ENCODE results near the gene ZNF646. TPM values are rescaled to one million over a fixed set of nuclear protein-coding genes. Genes with fewer than 3 reads are reported as not detected.
A peak's percentile ranks its signal among the peaks of the same experiment; 100 is the strongest.

The ZNF646 gene
- polyA plus RNA-seq, 1 donor, result 12.4 TPM

DNA sequence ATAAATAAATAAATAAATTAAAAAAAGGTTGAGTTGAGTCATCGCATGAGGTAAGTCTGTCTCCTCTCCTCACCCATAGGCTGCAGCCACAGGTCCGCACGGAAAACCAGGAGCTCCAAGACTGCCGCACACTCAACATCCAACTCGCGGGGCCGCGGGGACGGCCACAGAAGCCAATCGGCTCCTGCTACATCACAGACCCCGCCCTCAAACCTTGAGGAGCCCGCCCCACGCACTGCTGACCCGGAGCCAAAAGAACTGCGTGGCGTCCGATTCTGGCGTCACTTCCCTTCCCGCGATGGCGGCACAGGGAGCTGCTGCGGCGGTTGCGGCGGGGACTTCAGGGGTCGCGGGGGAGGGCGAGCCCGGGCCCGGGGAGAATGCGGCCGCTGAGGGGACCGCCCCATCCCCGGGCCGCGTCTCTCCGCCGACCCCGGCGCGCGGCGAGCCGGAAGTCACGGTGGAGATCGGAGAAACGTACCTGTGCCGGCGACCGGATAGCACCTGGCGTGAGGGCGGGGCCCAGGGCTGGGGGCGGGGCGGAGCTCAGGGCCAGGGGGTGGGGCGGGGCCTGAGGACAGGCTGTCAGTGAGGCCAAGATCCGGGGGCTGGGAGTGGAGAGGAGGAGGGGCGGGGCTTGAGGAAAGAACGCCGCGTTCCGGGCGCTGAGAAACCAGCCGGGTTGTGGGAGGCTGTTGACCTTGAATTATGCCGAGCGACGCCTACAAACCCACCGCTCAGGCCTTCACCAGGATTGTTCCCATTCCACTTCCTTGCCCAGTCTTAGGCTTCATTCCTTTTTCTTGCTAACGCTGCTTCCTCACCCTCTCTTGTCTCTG, 43.4 kb downstream of the ZNF646 start, which contains the start of gene KAT8:
TSS of gene KAT8 (plus strand) at position 281 of the 839 bp plus-strand sequence. CDS start at position 299, 18 bp downstream.
- WGBS (ENCODE audit: insufficient coverage, low lambda C conversion rate), result 0% methylated on average over 1 of the region's 68 CpGs
- Histone ChIP-seq H3K4me3 (ENCODE audit: low read length) (peak within 1 kb of the TSS; percentile 63), H3K9me3 (ENCODE audit: control insufficient read depth, low read depth, low read length) (no peaks in the 10 kb centered on the region), H3K27ac (ENCODE audit: low read length) (peak within 1 kb of the TSS; percentile 95), H3K4me1 (ENCODE audit: control insufficient read depth, insufficient read depth, low read length) (peaks cover 11% of the 10 kb centered on the region), H3K27me3 (ENCODE audit: control insufficient read depth, insufficient read depth, low read length) (no peaks in the 10 kb centered on the region), H3K36me3 (ENCODE audit: control insufficient read depth, insufficient read depth, low read length) (peaks cover 33% of the 10 kb centered on the region)
- DNase-seq, result peak; percentile 97 to 98

GRCh38 chr16:31118223-31119155, 44.3 kb downstream of the ZNF646 start:
- peaks cover 11% of the 10 kb centered on the region for H3K4me1 ChIP-seq (ENCODE audit: control insufficient read depth, insufficient read depth, low read length)
- H3K9me3 ChIP-seq (ENCODE audit: control insufficient read depth, low read depth, low read length), result no peaks in the 10 kb centered on the region
- peak overlapping the region; percentile 95 for H3K27ac ChIP-seq (ENCODE audit: low read length)
- H3K4me3 ChIP-seq (ENCODE audit: low read length), result peak overlapping the region; percentile 63
- H3K27me3 ChIP-seq (ENCODE audit: control insufficient read depth, insufficient read depth, low read length), result no peaks in the 10 kb centered on the region
- WGBS (ENCODE audit: insufficient coverage, low lambda C conversion rate), result 0% methylated on average over 2 of the region's 9 CpGs
- peak in 1 of 2 donors; percentile 38 for DNase-seq
- peaks cover 30% of the 10 kb centered on the region for H3K36me3 ChIP-seq (ENCODE audit: control insufficient read depth, insufficient read depth, low read length)

DNA sequence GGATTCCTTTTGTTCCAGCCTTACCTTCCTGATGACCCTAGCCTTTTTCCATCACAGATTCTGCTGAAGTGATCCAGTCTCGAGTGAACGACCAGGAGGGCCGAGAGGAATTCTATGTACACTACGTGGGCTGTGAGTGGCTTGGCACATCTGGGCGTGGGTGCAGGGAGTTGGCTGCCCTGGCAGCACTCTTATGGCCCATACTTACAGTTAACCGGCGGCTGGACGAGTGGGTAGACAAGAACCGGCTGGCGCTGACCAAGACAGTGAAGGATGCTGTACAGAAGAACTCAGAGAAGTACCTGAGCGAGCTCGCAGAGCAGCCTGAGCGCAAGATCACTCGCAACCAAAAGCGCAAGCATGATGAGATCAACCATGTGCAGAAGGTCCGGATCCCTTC, 45.9 kb downstream of the ZNF646 start:
- DNase-seq, result no peak
- Histone ChIP-seq H3K9me3 (ENCODE audit: control insufficient read depth, low read depth, low read length) (no peaks in the 10 kb centered on the region), H3K4me1 (ENCODE audit: control insufficient read depth, insufficient read depth, low read length) (peaks cover 7% of the 10 kb centered on the region), H3K36me3 (ENCODE audit: control insufficient read depth, insufficient read depth, low read length) (peaks cover 40% of the 10 kb centered on the region), H3K27ac (ENCODE audit: low read length) (no peak overlapping the region), H3K4me3 (ENCODE audit: low read length) (no peak overlapping the region), H3K27me3 (ENCODE audit: control insufficient read depth, insufficient read depth, low read length) (no peaks in the 10 kb centered on the region)
- no CpG with 5 or more reads among the region's 16 CpGs for WGBS (ENCODE audit: insufficient coverage, low lambda C conversion rate)

GRCh38 chr16:31125844-31126243, 51.6 kb downstream of the ZNF646 start:
- Histone ChIP-seq H3K36me3 (ENCODE audit: control insufficient read depth, insufficient read depth, low read length) (peaks cover 62% of the 10 kb centered on the region), H3K9me3 (ENCODE audit: control insufficient read depth, low read depth, low read length) (no peaks in the 10 kb centered on the region), H3K27me3 (ENCODE audit: control insufficient read depth, insufficient read depth, low read length) (no peaks in the 10 kb centered on the region), H3K27ac (ENCODE audit: low read length) (no peak overlapping the region), H3K4me3 (ENCODE audit: low read length) (no peak overlapping the region), H3K4me1 (ENCODE audit: control insufficient read depth, insufficient read depth, low read length) (peaks cover 37% of the 10 kb centered on the region)
- no CpG with 5 or more reads among the region's 3 CpGs for WGBS (ENCODE audit: insufficient coverage, low lambda C conversion rate)
- no peak for DNase-seq

DNA sequence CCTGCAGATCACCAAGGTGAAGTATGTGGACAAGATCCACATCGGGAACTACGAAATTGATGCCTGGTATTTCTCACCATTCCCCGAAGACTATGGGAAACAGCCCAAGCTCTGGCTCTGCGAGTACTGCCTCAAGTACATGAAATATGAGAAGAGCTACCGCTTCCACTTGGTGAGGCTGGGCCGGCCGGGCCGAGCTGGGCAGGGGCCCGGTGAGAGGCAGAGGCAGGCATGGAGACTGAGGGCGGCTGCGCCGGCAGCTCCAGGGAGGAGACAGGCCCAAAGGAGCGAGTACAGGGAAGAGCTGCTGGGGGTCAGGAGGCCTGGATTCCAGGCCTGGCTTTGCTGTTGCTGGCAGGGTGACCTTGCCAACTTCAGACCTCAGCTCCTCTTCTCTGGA, 53.0 kb downstream of the ZNF646 start:
- no peak overlapping the region for H3K27ac ChIP-seq (ENCODE audit: low read length)
- DNase-seq, result no peak

DNA sequence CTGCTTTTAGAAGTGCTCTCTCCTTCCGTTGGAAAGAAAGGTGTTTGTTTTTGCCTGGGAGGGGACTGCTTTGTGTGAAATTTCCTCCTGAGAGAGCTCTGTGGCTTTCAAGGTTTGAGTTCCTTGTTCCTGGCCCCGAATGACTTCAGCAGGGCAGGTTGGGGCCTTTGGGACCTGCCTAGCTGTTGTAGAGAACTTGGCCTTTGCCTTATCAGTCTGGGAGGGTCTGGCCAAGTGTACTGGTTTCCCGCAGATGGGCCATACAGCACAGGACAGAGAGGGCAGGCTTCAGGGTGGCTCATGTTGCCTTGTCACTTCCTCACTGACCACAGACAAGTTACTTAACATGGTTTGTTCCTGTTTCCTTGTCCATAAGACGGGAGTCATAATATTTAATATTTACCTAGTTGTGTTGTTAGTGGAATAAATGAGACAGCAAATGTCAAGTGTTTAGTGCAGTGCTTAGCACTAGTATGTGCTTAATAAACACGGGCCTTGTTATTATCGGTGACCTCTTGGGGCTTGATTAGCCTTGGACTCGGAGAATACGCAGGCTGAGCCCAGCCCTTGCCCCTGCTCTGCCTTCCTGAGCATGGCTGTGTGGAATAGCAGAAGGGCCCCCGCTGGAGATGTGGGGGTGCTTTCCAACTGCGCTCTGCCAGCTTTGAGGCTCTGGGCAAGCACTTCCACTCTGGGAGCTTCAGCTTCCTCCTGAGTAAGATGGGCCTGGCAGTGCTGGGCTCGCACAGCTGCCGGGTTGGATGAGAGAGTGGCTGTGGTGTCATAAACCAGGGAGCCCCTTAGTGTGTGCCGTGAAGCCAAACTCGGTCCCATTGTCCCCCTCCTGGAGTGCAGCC, 54.7 kb downstream of the ZNF646 start:
- Histone ChIP-seq H3K36me3 (ENCODE audit: control insufficient read depth, insufficient read depth, low read length) (peaks cover 79% of the 10 kb centered on the region), H3K4me1 (ENCODE audit: control insufficient read depth, insufficient read depth, low read length) (peaks cover 65% of the 10 kb centered on the region), H3K27ac (ENCODE audit: low read length) (peak overlapping the region; percentile 97), H3K9me3 (ENCODE audit: control insufficient read depth, low read depth, low read length) (no peaks in the 10 kb centered on the region), H3K27me3 (ENCODE audit: control insufficient read depth, insufficient read depth, low read length) (no peaks in the 10 kb centered on the region), H3K4me3 (ENCODE audit: low read length) (no peak overlapping the region)
- DNase-seq, result peak in 1 of 2 donors; percentile 83
- WGBS (ENCODE audit: insufficient coverage, low lambda C conversion rate), result no CpG with 5 or more reads among the region's 14 CpGs

More for the DNA sequence above, 53.0 kb downstream of the ZNF646 start:
- no peaks in the 10 kb centered on the region for H3K9me3 ChIP-seq (ENCODE audit: control insufficient read depth, low read depth, low read length)
- peaks cover 49% of the 10 kb centered on the region for H3K4me1 ChIP-seq (ENCODE audit: control insufficient read depth, insufficient read depth, low read length)
- no peak overlapping the region for H3K4me3 ChIP-seq (ENCODE audit: low read length)
- peaks cover 66% of the 10 kb centered on the region for H3K36me3 ChIP-seq (ENCODE audit: control insufficient read depth, insufficient read depth, low read length)
- H3K27me3 ChIP-seq (ENCODE audit: control insufficient read depth, insufficient read depth, low read length), result no peaks in the 10 kb centered on the region
- WGBS (ENCODE audit: insufficient coverage, low lambda C conversion rate), result no CpG with 5 or more reads among the region's 13 CpGs

GRCh38 chr16:31129568-31130335, 55.5 kb downstream of the ZNF646 start:
- Histone ChIP-seq H3K4me1 (ENCODE audit: control insufficient read depth, insufficient read depth, low read length) (peaks cover 67% of the 10 kb centered on the region), H3K27me3 (ENCODE audit: control insufficient read depth, insufficient read depth, low read length) (no peaks in the 10 kb centered on the region), H3K27ac (ENCODE audit: low read length) (peak overlapping the region; percentile 97), H3K9me3 (ENCODE audit: control insufficient read depth, low read depth, low read length) (no peaks in the 10 kb centered on the region), H3K4me3 (ENCODE audit: low read length) (no peak overlapping the region), H3K36me3 (ENCODE audit: control insufficient read depth, insufficient read depth, low read length) (peaks cover 76% of the 10 kb centered on the region)
- DNase-seq, result peak in 1 of 2 donors; percentile 42
- WGBS (ENCODE audit: insufficient coverage, low lambda C conversion rate), result no CpG with 5 or more reads among the region's 29 CpGs

DNA sequence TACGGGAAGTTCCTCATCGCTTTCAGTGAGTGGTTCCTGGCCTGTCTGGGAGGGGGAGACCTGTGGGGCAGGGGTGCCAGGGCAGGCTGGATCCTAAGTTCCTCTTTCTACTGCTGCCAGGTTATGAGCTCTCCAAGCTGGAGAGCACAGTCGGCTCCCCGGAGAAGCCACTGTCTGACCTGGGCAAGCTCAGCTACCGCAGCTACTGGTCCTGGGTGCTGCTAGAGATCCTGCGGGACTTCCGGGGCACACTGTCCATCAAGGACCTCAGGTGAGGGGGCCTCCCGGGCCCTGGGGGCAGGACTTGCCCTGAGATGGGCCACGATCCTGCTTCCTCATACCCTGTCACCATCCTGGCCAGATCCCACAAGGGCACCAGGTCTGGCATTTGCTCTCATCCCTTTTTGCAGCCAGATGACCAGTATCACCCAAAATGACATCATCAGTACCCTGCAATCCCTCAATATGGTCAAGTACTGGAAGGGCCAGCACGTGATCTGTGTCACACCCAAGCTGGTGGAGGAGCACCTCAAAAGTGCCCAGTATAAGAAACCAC, 56.2 kb downstream of the ZNF646 start:
- Histone ChIP-seq H3K27me3 (ENCODE audit: control insufficient read depth, insufficient read depth, low read length) (no peaks in the 10 kb centered on the region), H3K9me3 (ENCODE audit: control insufficient read depth, low read depth, low read length) (no peaks in the 10 kb centered on the region), H3K36me3 (ENCODE audit: control insufficient read depth, insufficient read depth, low read length) (peaks cover 72% of the 10 kb centered on the region), H3K27ac (ENCODE audit: low read length) (peak overlapping the region; percentile 97), H3K4me1 (ENCODE audit: control insufficient read depth, insufficient read depth, low read length) (peaks cover 67% of the 10 kb centered on the region), H3K4me3 (ENCODE audit: low read length) (no peak overlapping the region)
- WGBS (ENCODE audit: insufficient coverage, low lambda C conversion rate), result no CpG with 5 or more reads among the region's 10 CpGs
- DNase-seq, result no peak

- H3K4me1 ChIP-seq (ENCODE audit: control insufficient read depth, insufficient read depth, low read length), result peaks cover 70% of the 10 kb centered on the region
- no CpG with 5 or more reads among the region's 6 CpGs for WGBS (ENCODE audit: insufficient coverage, low lambda C conversion rate)
- peaks cover 72% of the 10 kb centered on the region for H3K36me3 ChIP-seq (ENCODE audit: control insufficient read depth, insufficient read depth, low read length)
- no peaks in the 10 kb centered on the region for H3K27me3 ChIP-seq (ENCODE audit: control insufficient read depth, insufficient read depth, low read length)
- H3K4me3 ChIP-seq (ENCODE audit: low read length), result peak overlapping the region; percentile 17
- peak overlapping the region; percentile 97 for H3K27ac ChIP-seq (ENCODE audit: low read length)
- no peaks in the 10 kb centered on the region for H3K9me3 ChIP-seq (ENCODE audit: control insufficient read depth, low read depth, low read length)
- peak; percentile 90 to 94 for DNase-seq
Measured at GRCh38 chr16:31130899-31131298, 56.7 kb downstream of the ZNF646 start.
